Measurements from ENCODE around the gene NOTUM.

NOTUM gene

DNA sequence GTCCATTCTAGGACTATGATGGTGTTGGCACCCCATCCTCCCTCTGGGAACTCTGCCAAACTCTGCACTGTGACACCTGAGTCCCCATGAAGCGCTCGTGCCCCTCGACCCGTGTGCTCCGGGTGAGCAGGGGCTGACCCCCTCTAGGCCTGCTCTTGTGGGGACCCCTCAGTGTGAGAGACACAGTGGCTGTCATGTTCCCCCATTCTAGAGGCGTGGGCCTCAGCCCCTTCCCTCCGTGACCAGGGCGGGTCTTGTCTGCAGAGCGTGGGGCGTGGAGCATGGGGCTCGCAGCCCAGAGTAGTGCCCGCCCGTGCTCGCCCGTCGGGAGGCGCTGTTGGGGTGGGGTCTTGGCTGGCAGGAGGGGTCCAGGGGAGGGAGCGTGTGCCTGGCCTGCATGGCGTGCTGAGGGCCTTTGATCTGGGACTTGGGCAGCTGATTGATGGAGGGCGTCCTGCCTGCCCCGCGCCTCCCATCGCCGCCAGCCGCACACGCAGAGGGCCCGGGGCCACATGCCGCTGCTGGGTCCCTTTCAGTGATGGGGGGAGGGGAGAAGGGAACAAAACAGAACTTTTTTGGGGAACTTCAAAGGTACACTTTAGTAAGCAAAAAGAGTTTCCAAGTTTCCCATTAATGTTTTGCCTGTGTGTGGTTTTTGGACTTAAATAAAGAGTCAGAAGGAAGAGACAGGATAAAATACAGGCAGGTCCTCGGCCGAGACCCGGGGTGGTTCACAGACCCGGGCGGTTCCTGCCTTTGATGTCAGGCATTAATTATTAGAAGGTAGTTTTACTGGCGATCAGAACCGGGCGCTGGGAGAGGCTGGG, 39.2 kb upstream of the NOTUM start:
- Mint-ChIP-seq H3K4me1 (ENCODE audit: low read depth) (peaks cover 7% of the 10 kb centered on the region), H3K27ac (no peak overlapping the region)

DNA sequence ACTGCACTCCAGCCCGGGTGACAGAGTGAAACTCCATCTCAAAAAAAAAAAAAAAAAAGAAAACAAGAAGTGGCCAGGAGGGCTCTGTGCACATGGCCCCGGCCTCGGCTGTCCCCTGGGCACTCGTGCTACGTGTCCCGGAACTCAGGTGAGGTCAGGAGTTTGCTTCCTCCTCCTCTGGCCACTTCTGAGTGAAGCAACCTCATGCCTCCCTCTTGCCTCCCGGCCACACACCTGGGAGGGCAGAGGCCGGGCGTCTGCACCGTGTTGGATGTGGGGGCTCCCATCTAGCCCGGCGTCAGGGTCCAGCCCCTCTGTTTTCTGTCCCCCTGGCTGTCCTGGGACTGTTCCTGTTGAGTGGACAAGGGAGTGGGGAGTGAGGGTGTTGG, 38.6 kb upstream of the NOTUM start:
- Mint-ChIP-seq H3K9me3 (no peaks in the 10 kb centered on the region), H3K4me3 (no peak overlapping the region), H3K27ac (no peak overlapping the region), H3K27me3 (no peaks in the 10 kb centered on the region), H3K36me3 (ENCODE audit: low read depth) (no peaks in the 10 kb centered on the region), H3K4me1 (ENCODE audit: low read depth) (peaks cover 7% of the 10 kb centered on the region)

More for the DNA sequence above, 39.2 kb upstream of the NOTUM start:
- Mint-ChIP-seq H3K4me3 (no peak overlapping the region), H3K9me3 (no peaks in the 10 kb centered on the region), H3K36me3 (ENCODE audit: low read depth) (no peaks in the 10 kb centered on the region), H3K27me3 (no peaks in the 10 kb centered on the region)

DNA sequence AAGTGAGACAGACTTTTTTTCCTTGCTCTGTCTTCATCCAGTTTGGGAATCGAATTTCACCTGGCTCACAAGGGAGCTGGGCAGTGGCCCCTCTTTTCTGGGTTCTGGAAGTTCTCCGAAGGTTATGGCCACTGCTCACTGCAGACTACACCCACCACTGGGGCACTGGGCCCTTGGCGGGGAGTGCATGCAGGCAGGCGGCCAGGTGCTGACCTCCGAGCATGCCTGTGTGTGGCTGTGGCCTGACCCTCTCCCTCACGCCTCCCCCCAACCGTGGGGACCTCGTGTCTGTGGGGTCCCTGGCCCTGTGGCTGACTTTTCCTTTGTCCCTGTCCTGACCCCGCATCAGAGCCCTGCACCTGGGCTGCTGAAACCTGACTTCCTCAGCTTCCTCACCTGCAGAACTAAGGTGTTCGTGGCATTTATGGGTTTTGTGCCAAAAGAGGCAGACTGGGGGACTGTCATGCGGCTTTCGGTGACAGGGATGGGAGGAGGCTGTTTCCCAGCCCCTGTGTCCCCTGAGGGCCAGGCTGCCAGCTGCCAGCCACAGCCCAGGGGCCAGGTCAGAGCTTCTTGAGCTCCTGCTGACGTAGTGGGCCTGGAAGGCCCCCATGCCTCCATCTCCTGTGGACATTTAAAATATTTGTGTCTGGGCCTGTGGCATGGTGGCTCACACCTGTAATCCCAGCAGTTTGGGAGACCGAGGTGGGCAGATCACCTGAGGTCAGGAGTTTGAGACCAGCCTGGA, 37.9 kb upstream of the NOTUM start:
- no peaks in the 10 kb centered on the region for H3K27me3 Mint-ChIP-seq
- H3K27ac Mint-ChIP-seq = no peak overlapping the region
- no peaks in the 10 kb centered on the region for H3K9me3 Mint-ChIP-seq
- no peaks in the 10 kb centered on the region for H3K36me3 Mint-ChIP-seq (ENCODE audit: low read depth)
- H3K4me1 Mint-ChIP-seq (ENCODE audit: low read depth) = peaks cover 7% of the 10 kb centered on the region
- H3K4me3 Mint-ChIP-seq = no peak overlapping the region

DNA sequence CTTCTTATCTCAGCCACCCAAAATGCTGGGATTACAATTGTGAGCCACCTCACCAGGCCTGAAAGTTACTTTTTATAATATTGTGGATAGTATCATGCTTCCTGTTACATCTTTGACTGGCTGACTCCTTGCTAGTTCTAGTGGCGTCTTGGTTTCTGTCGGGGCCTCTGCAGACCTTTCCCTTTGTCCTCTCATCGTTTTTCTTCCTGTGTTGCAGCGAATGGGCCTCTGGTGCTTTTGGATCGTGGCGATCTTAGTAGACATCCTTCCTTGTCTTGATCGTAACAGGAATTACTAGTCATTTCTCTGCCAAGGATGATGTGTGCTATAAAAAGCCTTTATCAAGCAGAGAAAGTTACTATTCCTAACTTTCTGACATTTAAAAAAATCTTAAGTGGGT, 37.2 kb upstream of the NOTUM start:
- peaks cover 4% of the 10 kb centered on the region for H3K4me1 Mint-ChIP-seq (ENCODE audit: low read depth)
- no peaks in the 10 kb centered on the region for H3K9me3 Mint-ChIP-seq
- H3K4me3 Mint-ChIP-seq = no peak overlapping the region
- no peak overlapping the region for H3K27ac Mint-ChIP-seq
- no peaks in the 10 kb centered on the region for H3K36me3 Mint-ChIP-seq (ENCODE audit: low read depth)
- H3K27me3 Mint-ChIP-seq = no peaks in the 10 kb centered on the region

DNA sequence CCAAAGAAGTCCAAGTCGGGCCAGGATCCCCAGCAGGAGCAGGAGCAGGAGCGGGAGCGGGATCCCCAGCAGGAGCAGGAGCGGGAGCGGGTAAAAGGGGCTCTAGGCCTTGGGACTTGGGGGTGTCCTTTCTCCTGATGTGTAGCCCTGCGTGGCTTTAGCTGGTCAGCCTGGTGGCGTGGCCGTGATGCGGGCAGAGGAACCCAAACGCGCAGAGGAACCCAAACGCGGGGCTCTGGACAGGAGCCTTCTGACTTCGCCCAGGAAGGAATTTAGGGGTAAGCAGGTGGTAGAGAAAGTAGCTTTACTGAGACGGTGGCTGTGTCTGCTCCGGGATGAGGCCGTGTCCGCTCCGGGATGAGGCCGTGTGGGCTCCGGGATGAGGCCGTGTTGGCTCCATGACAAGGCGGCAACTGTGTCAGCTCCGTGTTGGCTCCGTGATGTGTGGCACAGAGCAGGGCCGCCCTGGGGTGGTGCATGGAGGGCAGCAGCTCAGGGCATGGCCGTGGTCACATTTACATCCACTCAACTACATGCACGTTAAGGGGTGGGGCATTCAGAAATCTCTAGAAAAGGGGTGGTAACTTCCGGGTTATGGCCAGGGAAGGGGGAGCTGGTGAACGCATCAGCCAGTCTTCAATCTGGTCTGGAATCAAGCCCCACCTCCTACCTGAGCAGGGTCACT, 35.9 kb upstream of the NOTUM start:
- Mint-ChIP-seq H3K27ac (no peak overlapping the region), H3K4me3 (no peak overlapping the region), H3K4me1 (ENCODE audit: low read depth) (no peaks in the 10 kb centered on the region), H3K27me3 (no peaks in the 10 kb centered on the region), H3K36me3 (ENCODE audit: low read depth) (no peaks in the 10 kb centered on the region), H3K9me3 (no peaks in the 10 kb centered on the region)

DNA sequence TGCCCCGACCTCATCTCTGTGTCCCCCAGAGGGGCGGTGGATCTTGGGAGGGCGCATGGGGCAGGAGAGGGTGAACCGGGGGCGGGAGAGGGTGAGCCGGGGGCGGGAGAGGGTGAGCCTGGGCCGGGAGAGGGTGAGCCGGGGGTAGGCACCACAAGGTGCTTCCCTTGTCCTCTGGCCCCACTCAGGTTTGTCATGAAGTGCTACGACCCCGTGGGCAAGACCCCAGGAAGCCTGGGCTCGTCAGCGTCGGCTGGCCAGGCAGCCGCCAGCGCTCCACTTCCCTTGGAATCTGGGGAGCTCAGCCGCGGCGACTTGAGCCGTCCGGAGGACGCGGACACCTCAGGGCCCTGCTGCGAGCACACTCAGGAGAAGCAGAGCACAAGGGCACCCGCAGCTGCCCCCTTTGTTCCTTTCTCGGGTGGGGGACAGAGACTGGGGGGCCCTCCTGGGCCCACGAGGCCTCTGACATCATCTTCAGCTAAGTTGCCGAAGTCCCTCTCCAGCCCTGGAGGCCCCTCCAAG, 35.3 kb upstream of the NOTUM start:
- no peaks in the 10 kb centered on the region for H3K9me3 Mint-ChIP-seq
- H3K4me1 Mint-ChIP-seq (ENCODE audit: low read depth) = no peaks in the 10 kb centered on the region
- no peak overlapping the region for H3K4me3 Mint-ChIP-seq
- H3K36me3 Mint-ChIP-seq (ENCODE audit: low read depth) = no peaks in the 10 kb centered on the region
- no peaks in the 10 kb centered on the region for H3K27me3 Mint-ChIP-seq
- H3K27ac Mint-ChIP-seq = no peak overlapping the region

DNA sequence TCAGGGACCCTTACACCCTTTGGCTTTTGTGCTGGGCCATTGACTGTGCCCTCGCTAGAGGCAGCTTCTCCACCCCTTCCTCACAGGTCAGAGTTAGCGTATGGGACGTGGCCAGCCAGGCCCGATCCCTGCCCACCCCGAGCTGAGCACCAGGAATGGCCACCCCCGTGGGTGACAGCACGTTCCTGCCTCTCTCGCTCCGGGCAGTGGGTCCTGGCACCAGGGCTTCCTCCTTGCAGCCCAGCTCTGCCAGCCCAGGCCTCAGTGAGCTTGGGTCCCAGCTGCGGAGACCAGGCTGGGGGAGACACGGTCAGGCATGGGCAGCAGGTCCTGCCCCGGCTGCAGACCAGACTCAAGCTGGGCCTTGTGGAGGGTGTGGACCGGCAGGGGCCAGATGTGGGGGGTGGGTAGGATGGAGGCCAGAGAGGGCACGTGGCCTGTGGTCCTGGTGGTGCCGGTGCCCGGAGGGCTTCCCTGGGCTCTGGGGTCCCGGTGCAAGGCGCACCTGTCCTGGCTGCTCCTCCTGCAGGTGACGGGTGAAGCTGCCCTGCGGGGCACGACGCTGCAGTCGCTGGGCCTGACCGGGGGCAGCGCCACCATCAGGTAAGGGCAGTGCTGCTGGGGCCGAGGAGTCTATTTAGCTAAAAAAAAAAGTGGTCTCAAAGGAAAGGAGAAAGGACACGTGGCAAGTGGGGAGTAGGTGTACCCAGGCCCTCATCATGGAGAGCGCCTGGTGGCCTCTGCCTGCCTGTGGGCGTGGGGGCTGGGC, 34.7 kb upstream of the NOTUM start:
- no peaks in the 10 kb centered on the region for H3K27me3 Mint-ChIP-seq
- H3K9me3 Mint-ChIP-seq = no peaks in the 10 kb centered on the region
- H3K27ac Mint-ChIP-seq = no peak overlapping the region
- H3K4me3 Mint-ChIP-seq = no peak overlapping the region
- H3K4me1 Mint-ChIP-seq (ENCODE audit: low read depth) = no peaks in the 10 kb centered on the region
- H3K36me3 Mint-ChIP-seq (ENCODE audit: low read depth) = no peaks in the 10 kb centered on the region

DNA sequence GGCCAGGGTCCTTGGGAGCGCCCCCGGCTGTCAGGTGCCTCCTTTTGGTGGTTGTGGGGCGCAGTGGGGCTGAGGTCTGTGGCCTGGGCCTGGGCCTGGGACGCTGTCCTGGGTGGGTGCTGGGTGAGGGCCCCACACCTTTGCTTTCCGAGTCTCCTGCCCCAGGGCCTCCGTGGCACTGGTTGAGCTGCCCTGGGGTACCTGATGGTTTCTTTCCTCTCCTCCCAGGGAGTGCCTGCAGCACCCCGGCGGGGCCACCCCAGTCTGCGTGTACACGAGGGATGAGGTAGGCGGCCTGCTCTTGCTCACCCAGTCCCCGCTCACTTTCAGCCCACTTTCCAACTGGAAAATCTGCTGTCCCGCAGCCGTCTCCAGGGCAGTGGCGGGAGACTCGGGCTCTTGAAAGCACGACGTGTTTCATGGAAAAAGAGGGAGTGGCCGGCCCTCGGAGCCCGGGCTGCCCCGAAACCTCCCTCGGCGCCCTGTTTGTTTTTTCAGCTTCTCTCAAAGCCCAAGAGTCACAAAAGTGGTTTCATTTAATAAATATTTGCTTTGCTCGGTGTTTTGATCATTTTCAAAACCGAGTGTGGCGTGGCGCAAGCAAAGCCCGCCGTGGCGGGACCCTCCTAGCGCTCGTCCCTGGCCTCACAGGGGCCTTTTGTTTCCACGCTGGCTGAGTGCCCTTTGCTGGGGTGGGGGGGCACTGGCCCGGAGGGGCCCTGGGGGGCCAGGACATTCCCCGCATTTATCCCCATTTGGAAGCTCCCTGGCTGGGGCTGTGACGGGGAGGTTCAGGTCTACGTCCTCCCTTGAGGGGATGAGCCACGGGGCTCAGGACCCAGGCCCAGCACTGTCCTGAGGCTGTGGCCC, 33.8 kb upstream of the NOTUM start:
- Mint-ChIP-seq H3K4me1 (ENCODE audit: low read depth) (no peaks in the 10 kb centered on the region), H3K9me3 (no peaks in the 10 kb centered on the region), H3K27ac (no peak overlapping the region), H3K36me3 (ENCODE audit: low read depth) (no peaks in the 10 kb centered on the region), H3K27me3 (no peaks in the 10 kb centered on the region), H3K4me3 (no peak overlapping the region)

DNA sequence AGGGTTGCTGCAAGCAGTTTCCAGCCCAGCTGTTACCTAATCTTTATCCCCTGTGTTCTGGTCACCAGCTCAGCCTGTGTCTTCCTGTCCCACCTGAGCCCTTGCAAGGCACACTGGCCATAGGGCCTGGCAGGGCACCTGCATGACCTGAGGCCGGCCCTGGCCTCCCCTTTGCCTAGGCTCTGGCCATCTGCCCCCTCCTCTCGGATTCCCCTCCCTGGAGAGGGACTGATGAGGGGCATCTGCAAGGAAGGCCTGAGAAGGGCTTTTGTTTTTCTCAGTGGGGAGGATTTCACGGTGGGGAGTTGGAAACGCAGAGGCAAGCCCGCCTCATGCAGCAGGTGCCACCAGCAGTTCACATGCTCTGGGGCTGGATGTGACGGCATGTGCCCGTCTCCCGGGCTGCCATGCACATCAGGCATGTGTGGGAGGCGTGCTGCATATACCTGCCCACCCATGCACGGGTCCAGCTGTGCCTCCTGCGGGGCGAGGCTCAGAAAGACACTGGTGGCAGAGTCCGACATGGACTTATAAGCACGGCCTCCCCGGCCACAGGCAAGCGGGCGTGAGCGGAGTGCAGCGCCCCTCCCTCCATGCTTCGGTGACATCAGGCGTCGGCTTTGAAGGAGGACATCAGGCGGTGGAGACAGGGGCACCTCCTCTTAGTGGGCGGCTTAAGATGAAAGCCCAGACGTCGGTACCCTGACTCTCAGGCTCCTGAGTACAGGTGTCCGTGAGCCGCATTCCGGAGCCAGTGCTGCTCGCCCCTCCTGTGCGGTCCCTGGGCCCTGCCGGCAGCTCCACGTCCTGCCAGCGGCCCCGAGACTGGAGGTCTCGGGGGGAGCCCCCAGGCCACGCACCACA, 33.0 kb upstream of the NOTUM start:
- Mint-ChIP-seq H3K27me3 (no peaks in the 10 kb centered on the region), H3K27ac (no peak overlapping the region), H3K4me3 (no peak overlapping the region), H3K36me3 (ENCODE audit: low read depth) (no peaks in the 10 kb centered on the region), H3K4me1 (ENCODE audit: low read depth) (no peaks in the 10 kb centered on the region), H3K9me3 (no peaks in the 10 kb centered on the region)

DNA sequence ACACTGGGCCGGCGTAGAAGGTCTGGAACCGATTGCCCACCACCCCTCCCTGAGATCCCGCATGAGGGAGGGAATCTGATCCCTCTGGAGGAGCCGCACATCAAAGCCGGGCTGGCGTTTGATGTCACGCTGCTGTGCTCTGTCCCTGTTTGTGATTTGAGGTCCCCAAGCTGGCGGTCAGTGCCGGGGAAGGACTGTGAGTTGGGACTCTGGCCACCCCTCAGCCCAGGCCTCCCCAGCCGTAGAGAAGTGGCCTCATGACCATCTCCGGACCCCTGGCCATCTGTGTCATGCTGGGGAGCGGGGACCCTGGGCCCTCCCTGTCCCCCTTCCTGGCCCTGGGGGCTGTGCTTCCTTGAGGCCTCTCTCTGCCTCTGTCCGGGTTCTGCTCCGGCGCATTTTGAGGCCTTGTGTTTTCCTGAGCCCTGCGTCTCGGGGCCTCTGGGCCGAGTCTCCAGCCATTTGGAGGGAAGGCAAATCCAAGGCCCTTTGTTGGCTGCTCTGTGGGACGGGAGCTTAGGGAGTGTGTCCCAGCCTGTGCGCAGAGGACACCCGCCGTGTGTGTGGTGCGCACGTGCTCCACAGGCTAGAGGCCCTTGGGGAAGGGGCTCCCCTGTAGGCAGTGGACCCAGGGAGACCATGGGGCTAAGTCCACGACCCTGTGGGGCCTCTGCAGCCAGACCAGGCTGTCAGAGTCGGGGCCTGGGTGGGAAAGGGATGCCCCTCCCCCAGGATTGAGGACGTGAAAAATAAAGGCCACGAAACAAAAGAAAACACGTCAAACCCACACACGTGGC, 31.5 kb upstream of the NOTUM start:
- Mint-ChIP-seq H3K4me3 (no peak overlapping the region), H3K4me1 (ENCODE audit: low read depth) (no peaks in the 10 kb centered on the region)

DNA sequence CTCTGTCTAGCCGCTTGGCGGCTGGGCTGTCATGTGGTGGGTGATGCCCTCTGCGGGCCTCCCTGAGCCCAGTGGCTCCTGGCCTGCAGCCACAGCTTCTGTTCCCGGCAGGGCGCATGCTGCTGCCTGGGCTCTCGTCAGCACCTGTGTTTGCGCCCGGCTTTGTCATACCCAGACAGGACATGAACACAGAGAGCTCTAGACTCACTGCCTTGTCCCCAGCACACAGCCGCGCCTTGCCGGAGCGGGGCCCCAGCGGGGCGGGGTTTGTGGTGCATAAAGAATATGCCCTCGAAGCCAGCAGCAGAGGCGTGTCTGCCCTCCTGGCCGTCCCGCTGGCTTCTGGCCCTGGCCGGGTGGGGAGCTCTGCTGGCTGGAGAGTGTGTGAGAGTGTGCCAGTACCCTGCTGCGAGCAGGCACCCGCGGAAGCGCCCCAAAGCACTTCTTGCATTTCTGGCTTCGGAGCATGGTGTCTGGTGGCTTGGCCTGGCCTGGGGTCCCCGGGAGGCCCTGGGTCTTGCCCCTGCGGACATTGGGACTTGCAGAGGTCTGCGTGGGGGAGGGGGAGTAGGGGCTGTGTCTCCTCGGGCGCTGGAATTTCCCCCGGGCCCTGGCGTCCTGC, 30.8 kb upstream of the NOTUM start:
- Mint-ChIP-seq H3K27ac (no peak overlapping the region), H3K27me3 (no peaks in the 10 kb centered on the region), H3K36me3 (ENCODE audit: low read depth) (peaks cover 1% of the 10 kb centered on the region), H3K4me3 (no peak overlapping the region), H3K9me3 (no peaks in the 10 kb centered on the region), H3K4me1 (ENCODE audit: low read depth) (no peaks in the 10 kb centered on the region)

More for the DNA sequence above, 31.5 kb upstream of the NOTUM start:
- H3K27me3 Mint-ChIP-seq = no peaks in the 10 kb centered on the region
- H3K36me3 Mint-ChIP-seq (ENCODE audit: low read depth) = no peaks in the 10 kb centered on the region
- no peaks in the 10 kb centered on the region for H3K9me3 Mint-ChIP-seq
- no peak overlapping the region for H3K27ac Mint-ChIP-seq

Measured in stimulated activated naive CD8-positive, alpha-beta T cell treated with anti-CD3 and anti-CD28 coated beads, Interleukin-15, Interleukin-2, amounts not matched to agents 100 ng/mL and 50 ng/mL, for 24 hours (primary cell).